Measurements from ENCODE around the gene ANKRD33B.
"Not testable (repeated sequence)": the region's sequence is repeated elsewhere in the genome, so short reads cannot be mapped to it uniquely, and the experiment has no call there.

ANKRD33B gene

GRCh38 chr5:10562201-10563109 lies 1.4 kb upstream of the ANKRD33B start:
- DNase-seq: no peak

- no peak for DNase-seq
These were observed 543 bp upstream of the ANKRD33B start for GRCh38 chr5:10563110-10563944.

- DNase-seq: no peak
These were observed 1.2 kb downstream of the ANKRD33B start for GRCh38 chr5:10564838-10565784.

- DNase-seq: no peak
These were observed 2.1 kb downstream of the ANKRD33B start for GRCh38 chr5:10565785-10566542.

GRCh38 chr5:10566543-10567068 lies 2.7 kb downstream of the ANKRD33B start:
- no peak for DNase-seq

- no peak for DNase-seq
These were observed 3.3 kb downstream of the ANKRD33B start for GRCh38 chr5:10567121-10567591.

- DNase-seq: no peak
These were observed 4.0 kb downstream of the ANKRD33B start for GRCh38 chr5:10567781-10568321.

GRCh38 chr5:10570540-10570939 lies 6.7 kb downstream of the ANKRD33B start:
- not testable (repeated sequence) for DNase-seq

- DNase-seq: no peak
These were observed 8.6 kb downstream of the ANKRD33B start for GRCh38 chr5:10572451-10572850.

- no peak for DNase-seq
These were observed 9.7 kb downstream of the ANKRD33B start for GRCh38 chr5:10573487-10574145.

GRCh38 chr5:10574879-10575278 lies 11.0 kb downstream of the ANKRD33B start:
- not testable (repeated sequence) for DNase-seq

- no peak for DNase-seq
These were observed 12.4 kb downstream of the ANKRD33B start for GRCh38 chr5:10576121-10576789.

- no peak for DNase-seq
These were observed 12.9 kb downstream of the ANKRD33B start for GRCh38 chr5:10576790-10577189.

GRCh38 chr5:10577371-10578292 lies 13.8 kb downstream of the ANKRD33B start:
- no peak for DNase-seq

- DNase-seq: no peak
These were observed 14.4 kb downstream of the ANKRD33B start for GRCh38 chr5:10578293-10578665.

- DNase-seq: no peak
These were observed 15.0 kb downstream of the ANKRD33B start for GRCh38 chr5:10578869-10579268.

GRCh38 chr5:10579536-10580521 lies 16.0 kb downstream of the ANKRD33B start:
- no peak for DNase-seq

Measured in NCI-H510A treated with DMSO at 0.1 percent for 48 hours (cell line).